Keratinocyte (primary cell): Measurements from ENCODE around the gene RAET1E. TPM values are rescaled to one million over a fixed set of nuclear protein-coding genes. Genes with fewer than 3 reads are reported as not detected.

ENCODE experiments used
- DNase-seq: peaks from one replicate; pipeline ENCODE4 v3.0.0-alpha.2; 2011; ENCODE audit warnings: low read depth, missing footprints, low spot score
- FAIRE-seq: peaks from 2 replicates; lab custom pipeline; 2011; peaks lifted over from hg19 to GRCh38; lab: Jason Lieb, UNC
- H2AFZ ChIP-seq: 2 replicates; pipeline ENCODE4 v1.6.0; 2012; ENCODE audit warnings: low read length, control low read depth, inconsistent platforms; ENCODE audit not compliant: control insufficient read depth
- H3K27ac ChIP-seq: 2 replicates; pipeline ENCODE4 v1.5.1; 2011; ENCODE audit warnings: low read length; ENCODE audit not compliant: control insufficient read depth, insufficient read depth
- H3K27me3 ChIP-seq: 3 replicates; pipeline ENCODE4 v1.6.0; 2011; ENCODE audit warnings: low read length; ENCODE audit not compliant: control insufficient read depth, insufficient read depth; ENCODE audit errors: extremely low read depth
- H3K36me3 ChIP-seq, 2 experiments: 2 replicates in 1 of 2; 3 replicates in 1 of 2; pipeline ENCODE4 v1.5.1; 2011; ENCODE audit warnings: low read length in 2 of 2, mild to moderate bottlenecking in 1 of 2; ENCODE audit not compliant: control insufficient read depth in 2 of 2, insufficient read depth in 2 of 2; ENCODE audit errors: extremely low read depth in 1 of 2
- H3K4me1 ChIP-seq: 3 replicates; pipeline ENCODE4 v1.5.1; 2011; ENCODE audit warnings: low read length; ENCODE audit not compliant: control insufficient read depth, insufficient read depth; ENCODE audit errors: extremely low read depth
- H3K4me2 ChIP-seq: 3 replicates; pipeline ENCODE4 v1.6.0; 2011; ENCODE audit warnings: low read depth, low read length; ENCODE audit not compliant: control insufficient read depth, insufficient read depth; ENCODE audit errors: extremely low read depth
- H3K4me3 ChIP-seq, 3 experiments: fragments of 200-600 bp in 1 of 3; sonication (generic) in 1 of 3; 2 replicates in 2 of 3; 3 replicates in 1 of 3; pipeline ENCODE4 v1.5.1; 2011 to 2016; ENCODE audit warnings: low read length in 3 of 3, mild to moderate bottlenecking in 3 of 3, control low read depth in 2 of 3, inconsistent platforms in 1 of 3, low read depth in 1 of 3, mixed read lengths in 1 of 3, mixed run types in 1 of 3, moderate library complexity in 1 of 3; ENCODE audit not compliant: control insufficient read depth in 2 of 3, insufficient read depth in 2 of 3; ENCODE audit errors: extremely low read depth in 1 of 3
- H3K79me2 ChIP-seq: 2 replicates; pipeline ENCODE4 v1.6.0; 2012; ENCODE audit warnings: low read length; ENCODE audit not compliant: control insufficient read depth, insufficient read depth
- H3K9ac ChIP-seq: 3 replicates; pipeline ENCODE4 v1.6.0; 2011; ENCODE audit warnings: low read length; ENCODE audit not compliant: control insufficient read depth, insufficient read depth; ENCODE audit errors: extremely low read depth
- H3K9me1 ChIP-seq: 3 replicates; pipeline ENCODE4 v1.6.0; 2011; ENCODE audit warnings: low read length; ENCODE audit not compliant: control insufficient read depth, insufficient read depth; ENCODE audit errors: extremely low read depth
- H3K9me3 ChIP-seq: 2 replicates; pipeline ENCODE4 v1.5.1; 2012; ENCODE audit warnings: low read depth, low read length; ENCODE audit not compliant: control insufficient read depth
- H4K20me1 ChIP-seq: 3 replicates; pipeline ENCODE4 v1.6.0; 2011; ENCODE audit warnings: low read length; ENCODE audit not compliant: control insufficient read depth, insufficient read depth; ENCODE audit errors: extremely low read depth
- EZH2 ChIP-seq: IDR thresholded peaks from one replicate; pipeline ENCODE4 v1.6.1; 2012; ENCODE audit warnings: inconsistent platforms, mild to moderate bottlenecking, low read length, moderate library complexity
- dilution Hi-C: fragments of 300-500 bp; cut with MboI; formaldehyde crosslinking; loops from one replicate; pipeline ENCODE4 v1.7.0; 2020; ENCODE audit warnings: low sequenced_read_pairs; ENCODE audit not compliant: extremely low pct_ligation_motif_present
- polyA plus RNA-seq, 5 experiments: library from polyadenylated mRNA; depleted of rRNA in 3 of 5; stranded (reverse) in 3 of 5; stranded (forward) in 1 of 5; unstranded in 1 of 5; fragments of >200 nt; gene quantifications; 1 replicate in 1 of 5; 2 replicates in 3 of 5; 3 replicates in 1 of 5; pipeline versions ENCODE4 v1.2.1 to v1.2.3, GENCODE V29; 2011 to 2012; ENCODE audit warnings: missing spikeins in 2 of 5, low read depth in 1 of 5, low replicate concordance in 1 of 5
- TF ChIP-seq, protein P1 (sequence below), 3 experiments: IDR thresholded peaks in 1 of 3; conservative IDR thresholded peaks in 1 of 3; optimal IDR thresholded peaks in 1 of 3; 2 replicates in 2 of 3; 3 replicates in 1 of 3; pipeline versions ENCODE3 to v1.5.1; 2011; ENCODE audit warnings: low read length in 3 of 3, mild to moderate bottlenecking in 3 of 3, moderate library complexity in 2 of 3, control low read depth in 1 of 3, inconsistent platforms in 1 of 3; ENCODE audit not compliant: insufficient read depth in 2 of 3; ENCODE audit errors: extremely low read depth in 1 of 3

RAET1E gene
- polyA plus RNA-seq, 1 donor (not counting 4 experiments of a cell fraction or from before 2014, with no cell fraction given): 14.0 TPM

DNA sequence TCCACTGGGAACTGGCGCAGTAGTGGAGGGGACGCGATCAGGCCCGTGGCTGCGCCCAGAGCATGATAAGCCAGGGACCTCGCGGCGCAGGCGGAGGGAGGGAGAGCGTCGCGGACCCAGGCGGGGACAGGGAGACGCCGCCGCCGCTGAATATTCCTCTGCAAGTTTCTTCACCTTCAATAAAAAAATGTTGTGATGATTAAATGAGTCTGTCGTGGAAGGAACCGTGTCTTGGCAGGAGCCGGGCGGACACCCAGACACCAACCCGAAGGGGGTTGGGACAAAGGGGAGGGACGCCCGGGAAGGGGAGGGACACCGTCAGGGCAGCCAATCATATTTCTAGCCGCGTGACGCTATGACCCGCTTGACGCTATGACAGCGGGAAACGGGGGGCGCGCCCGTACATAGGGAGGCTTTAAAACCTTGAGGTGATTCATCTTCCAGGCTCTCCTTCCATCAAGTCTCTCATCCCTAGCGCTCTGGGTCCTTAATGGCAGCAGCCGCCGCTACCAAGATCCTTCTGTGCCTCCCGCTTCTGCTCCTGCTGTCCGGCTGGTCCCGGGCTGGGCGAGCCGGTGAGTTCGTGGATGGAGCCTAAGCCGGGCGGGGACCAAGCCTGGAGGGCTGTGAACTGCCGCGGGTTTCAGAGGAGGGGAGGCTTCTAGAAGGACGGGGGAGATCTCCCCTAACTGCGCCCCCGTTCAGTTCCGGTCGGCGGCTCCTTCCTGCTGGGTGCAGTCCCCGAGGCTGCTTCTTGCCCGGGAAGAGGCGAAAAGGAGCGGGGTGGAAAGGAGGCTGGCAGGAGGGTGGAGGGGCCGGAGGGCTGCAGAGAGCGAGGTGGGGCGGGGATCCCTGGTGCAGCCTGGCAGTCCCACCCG lies 43.9 kb upstream of the RAET1E start, which contains the start of gene ULBP2:
Gene ULBP2 (plus strand): TSS at position 432 of the 878 bp plus-strand sequence. CDS start 59 bp downstream, at position 491.
- dilution Hi-C loops: no loop called here
- H2AFZ ChIP-seq: peak within 1 kb of the TSS; percentile 95
- H3K9me3 ChIP-seq: no peaks in the 10 kb centered on the region
- H3K27me3 ChIP-seq: peaks cover 11% of the 10 kb centered on the region
- FAIRE-seq (peak; percentile 9), DNase-seq (peak; percentile 85)
- no peaks in the 10 kb centered on the region for H3K9me1 ChIP-seq
- H3K4me2 ChIP-seq: peak within 1 kb of the TSS; percentile 90
- TF ChIP-seq, protein P1, sequence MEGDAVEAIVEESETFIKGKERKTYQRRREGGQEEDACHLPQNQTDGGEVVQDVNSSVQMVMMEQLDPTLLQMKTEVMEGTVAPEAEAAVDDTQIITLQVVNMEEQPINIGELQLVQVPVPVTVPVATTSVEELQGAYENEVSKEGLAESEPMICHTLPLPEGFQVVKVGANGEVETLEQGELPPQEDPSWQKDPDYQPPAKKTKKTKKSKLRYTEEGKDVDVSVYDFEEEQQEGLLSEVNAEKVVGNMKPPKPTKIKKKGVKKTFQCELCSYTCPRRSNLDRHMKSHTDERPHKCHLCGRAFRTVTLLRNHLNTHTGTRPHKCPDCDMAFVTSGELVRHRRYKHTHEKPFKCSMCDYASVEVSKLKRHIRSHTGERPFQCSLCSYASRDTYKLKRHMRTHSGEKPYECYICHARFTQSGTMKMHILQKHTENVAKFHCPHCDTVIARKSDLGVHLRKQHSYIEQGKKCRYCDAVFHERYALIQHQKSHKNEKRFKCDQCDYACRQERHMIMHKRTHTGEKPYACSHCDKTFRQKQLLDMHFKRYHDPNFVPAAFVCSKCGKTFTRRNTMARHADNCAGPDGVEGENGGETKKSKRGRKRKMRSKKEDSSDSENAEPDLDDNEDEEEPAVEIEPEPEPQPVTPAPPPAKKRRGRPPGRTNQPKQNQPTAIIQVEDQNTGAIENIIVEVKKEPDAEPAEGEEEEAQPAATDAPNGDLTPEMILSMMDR (optimal IDR thresholded peaks at IDR 0.05 in 1 of 3, IDR thresholded peaks at IDR 0.05 in 1 of 3, conservative IDR thresholded peaks at IDR 0.05 in 1 of 3; ENCODE audit: extremely low read depth in 1 of 3, insufficient read depth in 2 of 3, low read length in 3 of 3): no peak
- no peak for TF ChIP-seq EZH2
- H3K9ac ChIP-seq: peak within 1 kb of the TSS; percentile 65
- H3K36me3 ChIP-seq: peaks cover 0 to 2% of the 10 kb centered on the region in 2 experiments
- H3K79me2 ChIP-seq: no peaks in the 10 kb centered on the region
- H4K20me1 ChIP-seq: no peaks in the 10 kb centered on the region
- peak within 1 kb of the TSS; percentile 68 to 79 (median 76) for H3K4me3 ChIP-seq
- peaks cover 13% of the 10 kb centered on the region for H3K4me1 ChIP-seq
- H3K27ac ChIP-seq: peak within 1 kb of the TSS; percentile 29

DNA sequence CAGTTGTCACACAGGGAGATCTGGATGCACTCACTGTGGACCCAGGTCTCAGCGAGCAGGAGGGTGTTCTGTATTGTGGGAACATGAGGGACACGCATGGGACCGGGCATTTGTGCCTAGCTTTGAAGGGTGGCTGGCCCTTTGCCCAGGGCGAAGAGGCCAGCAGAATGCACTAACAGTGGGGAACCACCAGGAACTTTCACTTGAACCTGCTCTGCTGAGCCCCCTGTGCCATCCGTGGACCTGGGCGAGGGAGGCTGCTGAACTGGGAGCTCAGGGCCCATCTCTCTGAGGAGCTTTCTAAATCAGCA lies 42.7 kb upstream of the RAET1E start:
- peaks cover 13% of the 10 kb centered on the region for H3K4me1 ChIP-seq
- no peak overlapping the region for H2AFZ ChIP-seq
- H3K9me3 ChIP-seq: no peaks in the 10 kb centered on the region
- no peak overlapping the region for H3K9ac ChIP-seq
- DNase-seq (no peak), FAIRE-seq (no peak)
- no peak overlapping the region for H3K4me2 ChIP-seq
- H4K20me1 ChIP-seq: no peaks in the 10 kb centered on the region
- no peak for TF ChIP-seq EZH2
- TF ChIP-seq, protein P1 (optimal IDR thresholded peaks at IDR 0.05 in 1 of 3, IDR thresholded peaks at IDR 0.05 in 1 of 3, conservative IDR thresholded peaks at IDR 0.05 in 1 of 3; ENCODE audit: extremely low read depth in 1 of 3, insufficient read depth in 2 of 3, low read length in 3 of 3): no peak
- no peaks in the 10 kb centered on the region for H3K9me1 ChIP-seq
- H3K27ac ChIP-seq: no peak overlapping the region
- H3K27me3 ChIP-seq: peaks cover 14% of the 10 kb centered on the region
- no peaks in the 10 kb centered on the region for H3K36me3 ChIP-seq
- dilution Hi-C loops: no loop called here
- no peaks in the 10 kb centered on the region for H3K79me2 ChIP-seq
- no peak overlapping the region for H3K4me3 ChIP-seq
